ENCODE data around the gene C9orf72. TPM values are rescaled to one million over a fixed set of nuclear protein-coding genes. Genes with fewer than 3 reads are reported as not detected.

The C9orf72 gene
- total RNA-seq, 1 donor from 2014 or later, result 10.2 TPM

GRCh38 chr9:27601396-27601795 lies 28.1 kb upstream of the C9orf72 start:
- H3K9me3 Mint-ChIP-seq (ENCODE audit: unreplicated experiment), result no peaks in the 10 kb centered on the region
- peaks cover 29% of the 10 kb centered on the region for H3K27me3 Mint-ChIP-seq (ENCODE audit: unreplicated experiment)
- no peak for DNase-seq (ENCODE audit: extremely low spot score, unreplicated experiment)
- no peak for TF ChIP-seq CTCF (IDR thresholded peaks at IDR 0.05)
- H3K4me1 Mint-ChIP-seq (ENCODE audit: unreplicated experiment), result no peaks in the 10 kb centered on the region
- no peak overlapping the region for H3K27ac Mint-ChIP-seq (ENCODE audit: unreplicated experiment)
- no peaks in the 10 kb centered on the region for H3K36me3 Mint-ChIP-seq (ENCODE audit: unreplicated experiment)
- H3K4me3 Mint-ChIP-seq (ENCODE audit: unreplicated experiment), result no peak overlapping the region

- Mint-ChIP-seq H3K27ac (ENCODE audit: unreplicated experiment) (no peak overlapping the region), H3K9me3 (ENCODE audit: unreplicated experiment) (no peaks in the 10 kb centered on the region), H3K4me3 (ENCODE audit: unreplicated experiment) (no peak overlapping the region), H3K36me3 (ENCODE audit: unreplicated experiment) (no peaks in the 10 kb centered on the region), H3K4me1 (ENCODE audit: unreplicated experiment) (no peaks in the 10 kb centered on the region), H3K27me3 (ENCODE audit: unreplicated experiment) (peaks cover 27% of the 10 kb centered on the region)
- no peak for TF ChIP-seq CTCF (IDR thresholded peaks at IDR 0.05)
- DNase-seq (ENCODE audit: extremely low spot score, unreplicated experiment), result no peak
These were observed 27.0 kb upstream of the C9orf72 start for GRCh38 chr9:27600256-27600655.

- peaks cover 30% of the 10 kb centered on the region for H3K27me3 Mint-ChIP-seq (ENCODE audit: unreplicated experiment)
- H3K4me3 Mint-ChIP-seq (ENCODE audit: unreplicated experiment), result no peak overlapping the region
- no peaks in the 10 kb centered on the region for H3K9me3 Mint-ChIP-seq (ENCODE audit: unreplicated experiment)
- TF ChIP-seq CTCF (IDR thresholded peaks at IDR 0.05), result no peak
- H3K36me3 Mint-ChIP-seq (ENCODE audit: unreplicated experiment), result no peaks in the 10 kb centered on the region
- DNase-seq (ENCODE audit: extremely low spot score, unreplicated experiment), result no peak
- no peak overlapping the region for H3K27ac Mint-ChIP-seq (ENCODE audit: unreplicated experiment)
- H3K4me1 Mint-ChIP-seq (ENCODE audit: unreplicated experiment), result no peaks in the 10 kb centered on the region
These were observed 26.6 kb upstream of the C9orf72 start for GRCh38 chr9:27599870-27600238.

- H3K4me3 Mint-ChIP-seq (ENCODE audit: unreplicated experiment), result no peak overlapping the region
- H3K27me3 Mint-ChIP-seq (ENCODE audit: unreplicated experiment), result peaks cover 31% of the 10 kb centered on the region
- H3K27ac Mint-ChIP-seq (ENCODE audit: unreplicated experiment), result no peak overlapping the region
- H3K9me3 Mint-ChIP-seq (ENCODE audit: unreplicated experiment), result no peaks in the 10 kb centered on the region
- H3K36me3 Mint-ChIP-seq (ENCODE audit: unreplicated experiment), result no peaks in the 10 kb centered on the region
- no peak for TF ChIP-seq CTCF (IDR thresholded peaks at IDR 0.05)
- H3K4me1 Mint-ChIP-seq (ENCODE audit: unreplicated experiment), result no peaks in the 10 kb centered on the region
- DNase-seq (ENCODE audit: extremely low spot score, unreplicated experiment), result no peak
These were observed 26.0 kb upstream of the C9orf72 start for GRCh38 chr9:27599102-27599869.

- Mint-ChIP-seq H3K27ac (ENCODE audit: unreplicated experiment) (no peak overlapping the region), H3K4me3 (ENCODE audit: unreplicated experiment) (no peak overlapping the region), H3K9me3 (ENCODE audit: unreplicated experiment) (no peaks in the 10 kb centered on the region), H3K27me3 (ENCODE audit: unreplicated experiment) (peaks cover 35% of the 10 kb centered on the region), H3K4me1 (ENCODE audit: unreplicated experiment) (no peaks in the 10 kb centered on the region), H3K36me3 (ENCODE audit: unreplicated experiment) (no peaks in the 10 kb centered on the region)
- TF ChIP-seq CTCF (IDR thresholded peaks at IDR 0.05), result no peak
- DNase-seq (ENCODE audit: extremely low spot score, unreplicated experiment), result no peak
These were observed 22.5 kb upstream of the C9orf72 start for GRCh38 chr9:27595733-27596132.
